ENCODE measurements around the gene C19orf67. TPM values are rescaled to one million over a fixed set of nuclear protein-coding genes. Genes with fewer than 3 reads are reported as not detected.
A peak's percentile ranks its signal among the peaks of the same experiment; 100 is the strongest.

Gene C19orf67
- total and polyA plus RNA-seq, 2 of the 4 experiments (the other 2 are of a cell fraction): not detected

DNA sequence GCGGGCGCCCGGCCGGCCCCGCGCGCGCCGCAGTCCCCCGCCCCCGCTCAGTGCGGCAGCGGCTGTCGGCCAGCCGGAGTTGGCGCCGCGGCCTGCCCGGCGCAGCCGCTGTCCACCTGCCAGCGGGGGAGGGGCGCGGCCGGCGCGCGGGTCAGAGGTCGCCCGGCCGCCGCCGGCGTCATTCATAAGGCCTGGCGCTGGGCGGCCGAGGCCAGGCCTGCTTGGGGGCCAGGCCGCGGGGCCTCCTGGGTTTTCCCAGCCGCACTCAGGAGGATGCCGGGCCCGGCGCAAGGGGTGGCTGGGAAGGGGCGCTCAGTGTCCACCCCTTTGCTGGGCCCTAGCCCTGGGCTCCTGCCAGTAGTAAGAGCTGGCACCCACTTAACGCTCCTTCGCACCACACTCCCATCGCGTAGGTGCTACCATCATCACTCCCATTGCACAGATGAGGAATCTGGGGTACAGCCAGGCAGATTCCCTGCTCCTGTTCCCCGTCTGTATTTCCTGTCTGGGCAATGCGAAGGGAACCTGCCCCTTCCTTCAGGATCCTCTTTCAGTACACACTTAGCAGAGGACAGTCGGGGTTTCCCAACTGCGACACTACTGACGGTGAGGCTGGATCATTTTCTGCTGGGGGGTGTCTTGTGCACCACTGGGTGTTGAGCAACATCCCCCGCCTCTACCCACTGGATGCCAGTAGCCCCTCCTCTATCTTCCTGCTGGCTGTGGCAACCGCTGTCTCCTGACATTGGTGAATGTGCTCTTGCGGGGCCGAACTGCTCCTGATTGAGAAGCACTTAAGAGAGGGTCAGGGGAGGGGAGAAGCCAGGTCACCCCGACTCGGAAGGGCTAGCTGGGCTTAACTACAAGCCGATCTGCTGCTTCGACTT is 32.8 kb upstream of the C19orf67 start:
- ChIA-PET POLR2A (ENCODE audit: unreplicated experiment) (no interaction called here), CTCF (interaction anchor here (0.6 to 1.0 kb wide), 2 partner anchors 18 to 239 kb away, joined by 3 to 4 read pairs; partner anchors contain the start of gene ASF1B)
- peaks cover 8% of the 10 kb centered on the region for H4K20me1 ChIP-seq (ENCODE audit: insufficient read depth, low read length)
- no peak overlapping the region for H2BK20ac ChIP-seq (ENCODE audit: low read depth, low read length)
- H3K56ac ChIP-seq (ENCODE audit: extremely low read depth, insufficient read depth, low read length): peak overlapping the region; percentile 57
- H3K27me3 ChIP-seq (ENCODE audit: control insufficient read depth, insufficient read depth, low read length): no peaks in the 10 kb centered on the region
- DNase-seq: peak; percentile 75
- H3K4me2 ChIP-seq (ENCODE audit: low read depth, low read length): peak overlapping the region; percentile 80
- peak overlapping the region; percentile 65 for H3K9ac ChIP-seq (ENCODE audit: low read depth, low read length)
- in situ Hi-C loops (cut with MboI; ENCODE audit: low sequenced_read_pairs): no loop called here
- peak overlapping the region; percentile 80 to 89 for H4K8ac ChIP-seq (ENCODE audit: low read depth in 2 of 2, low read length in 2 of 2)
- H2AK9ac ChIP-seq (replicated peaks; ENCODE audit: low read depth, low read length, poor library complexity): peak overlapping the region; percentile 68
- H3K9me1 ChIP-seq (ENCODE audit: insufficient read depth, low read length): peaks cover 13% of the 10 kb centered on the region; the same call in 1 of the 2 replicates
- peak overlapping the region; percentile 48 for H3K18ac ChIP-seq (ENCODE audit: low read depth, low read length)
- H2BK5ac ChIP-seq (ENCODE audit: low read depth, low read length, poor library complexity, severe bottlenecking): peak overlapping the region; percentile 82
- dilution Hi-C loops (cut with HindIII; ENCODE audit: low sequenced_read_pairs, unreplicated experiment): no loop called here
- ATAC-seq (ENCODE audit: low read depth): peak; percentile 0
- WGBS, 2 experiments (ENCODE audit: extremely low coverage in 2 of 2, insufficient read length in 1 of 2): 2% methylated on average over 37 of the region's 61 CpGs; no CpG with 5 or more reads in 1 of the 2 experiments
- peak overlapping the region; percentile 84 for H3K14ac ChIP-seq (replicated peaks; ENCODE audit: low read depth, low read length)
- H3K4me1 ChIP-seq (ENCODE audit: control insufficient read depth, insufficient read depth, low read length): peaks cover 16% of the 10 kb centered on the region
- no peak overlapping the region; the same call in 2 of the 3 replicates for H2BK15ac ChIP-seq (ENCODE audit: low read depth, low read length)
- peaks cover 7 to 50% of the 10 kb centered on the region in 2 experiments for H3K79me1 ChIP-seq (ENCODE audit: low read depth in 1 of 2, low read length in 2 of 2)
- H2AK5ac ChIP-seq (ENCODE audit: low read depth, low read length): peak overlapping the region; percentile 90
- peak overlapping the region; percentile 83 for H3K27ac ChIP-seq (ENCODE audit: insufficient read depth, low read length)
- H3K36me3 ChIP-seq (ENCODE audit: control insufficient read depth, insufficient read depth, low read length): no peaks in the 10 kb centered on the region
- peak overlapping the region; percentile 65 for H4K5ac ChIP-seq (ENCODE audit: low read depth, low read length)
- H4K91ac ChIP-seq (ENCODE audit: insufficient read depth, low read depth, low read length): peak overlapping the region; percentile 83
- H3K4ac ChIP-seq (ENCODE audit: low read depth, low read length): peak overlapping the region; percentile 89
- BruUV-seq (replicated peaks): no TSS peak
- peak overlapping the region; percentile 63 for H2BK120ac ChIP-seq (ENCODE audit: low read depth, low read length)
- peak overlapping the region; percentile 68 for H3K23ac ChIP-seq (ENCODE audit: low read depth, low read length)
- H3K9me3 ChIP-seq (ENCODE audit: control insufficient read depth, insufficient read depth, low read length): no peaks in the 10 kb centered on the region
- TF ChIP-seq BHLHE40 (IDR thresholded peaks at IDR 0.05; ENCODE audit: low read depth, low read length) (0 out of 2 replicates have a peak, but pooled peaks have one; percentile 13), POLR2A (IDR thresholded peaks at IDR 0.05; ENCODE audit: low read depth, low read length) (peak; percentile 57), FOS (IDR thresholded peaks at IDR 0.05; ENCODE audit: low read depth, low read length) (no peak; the same call in 1 of the 2 replicates), MAZ (IDR thresholded peaks at IDR 0.05; ENCODE audit: borderline replicate concordance, low read depth, low read length) (peak; percentile 39; the same call in 1 of the 2 replicates), CEBPB (IDR thresholded peaks at IDR 0.05; ENCODE audit: low read depth, low read length) (peak; percentile 98), RCOR1 (IDR thresholded peaks at IDR 0.05; ENCODE audit: insufficient replicate concordance, low read length) (peak; percentile 90)
- TF ChIP-seq, protein P1, sequence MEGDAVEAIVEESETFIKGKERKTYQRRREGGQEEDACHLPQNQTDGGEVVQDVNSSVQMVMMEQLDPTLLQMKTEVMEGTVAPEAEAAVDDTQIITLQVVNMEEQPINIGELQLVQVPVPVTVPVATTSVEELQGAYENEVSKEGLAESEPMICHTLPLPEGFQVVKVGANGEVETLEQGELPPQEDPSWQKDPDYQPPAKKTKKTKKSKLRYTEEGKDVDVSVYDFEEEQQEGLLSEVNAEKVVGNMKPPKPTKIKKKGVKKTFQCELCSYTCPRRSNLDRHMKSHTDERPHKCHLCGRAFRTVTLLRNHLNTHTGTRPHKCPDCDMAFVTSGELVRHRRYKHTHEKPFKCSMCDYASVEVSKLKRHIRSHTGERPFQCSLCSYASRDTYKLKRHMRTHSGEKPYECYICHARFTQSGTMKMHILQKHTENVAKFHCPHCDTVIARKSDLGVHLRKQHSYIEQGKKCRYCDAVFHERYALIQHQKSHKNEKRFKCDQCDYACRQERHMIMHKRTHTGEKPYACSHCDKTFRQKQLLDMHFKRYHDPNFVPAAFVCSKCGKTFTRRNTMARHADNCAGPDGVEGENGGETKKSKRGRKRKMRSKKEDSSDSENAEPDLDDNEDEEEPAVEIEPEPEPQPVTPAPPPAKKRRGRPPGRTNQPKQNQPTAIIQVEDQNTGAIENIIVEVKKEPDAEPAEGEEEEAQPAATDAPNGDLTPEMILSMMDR (conservative IDR thresholded peaks at IDR 0.05; ENCODE audit: low read depth, low read length): no peak
- H3K4me3 ChIP-seq (ENCODE audit: insufficient read depth, low read depth, low read length): peak overlapping the region; percentile 33
- H2AFZ ChIP-seq (replicated peaks; ENCODE audit: low read length, poor library complexity): peak overlapping the region; percentile 87
- intact Hi-C loops (cut with micrococcal nuclease): no loop called here

Measured in IMR-90 (cell line).